ENCODE measurements around the gene PGS1.

Gene PGS1

GRCh38 chr17:78428836-78429617, 50.6 kb downstream of the PGS1 start:
- DNase-seq = no peak

- DNase-seq = no peak
Measured at GRCh38 chr17:78429618-78429995, 51.2 kb downstream of the PGS1 start.

DNA sequence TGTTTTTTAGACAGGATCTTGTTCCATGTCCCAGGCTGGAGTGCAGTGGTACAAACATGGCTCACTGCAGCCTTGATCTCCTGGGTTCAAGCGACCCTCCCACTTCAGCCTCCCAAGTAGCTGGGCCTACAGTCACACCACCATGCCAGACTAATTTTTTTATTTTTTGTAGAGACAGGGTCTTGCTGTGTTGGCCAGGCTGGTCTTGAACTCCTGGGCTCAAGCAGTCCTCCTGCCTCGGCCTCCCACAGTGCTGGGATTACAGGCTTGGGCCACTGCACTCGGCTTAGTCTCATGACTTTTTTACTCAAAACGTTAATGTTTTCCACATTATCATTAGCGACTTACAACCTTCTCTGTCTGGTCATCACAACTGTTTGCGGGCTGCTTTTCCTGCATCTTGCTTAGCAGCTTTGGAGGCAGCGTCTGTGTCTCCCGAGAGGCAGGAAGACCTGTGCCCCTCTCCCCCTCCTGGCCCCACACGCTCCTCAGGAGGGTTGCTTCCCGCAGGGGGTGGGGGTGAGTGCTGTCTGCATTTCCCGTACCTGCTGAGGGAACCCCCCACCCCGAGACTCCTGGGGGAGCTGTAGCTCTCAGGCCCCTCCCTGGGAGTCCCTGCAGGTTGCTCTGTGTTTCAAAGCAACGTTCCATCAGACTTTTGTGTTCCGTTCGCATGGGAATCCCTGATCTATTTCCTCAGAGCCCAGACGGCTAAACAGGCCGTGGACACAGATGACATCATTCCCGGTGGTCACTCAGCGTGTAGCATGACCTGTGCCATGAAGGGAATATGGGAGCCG, 52.6 kb downstream of the PGS1 start:
- DNase-seq = no peak

DNA sequence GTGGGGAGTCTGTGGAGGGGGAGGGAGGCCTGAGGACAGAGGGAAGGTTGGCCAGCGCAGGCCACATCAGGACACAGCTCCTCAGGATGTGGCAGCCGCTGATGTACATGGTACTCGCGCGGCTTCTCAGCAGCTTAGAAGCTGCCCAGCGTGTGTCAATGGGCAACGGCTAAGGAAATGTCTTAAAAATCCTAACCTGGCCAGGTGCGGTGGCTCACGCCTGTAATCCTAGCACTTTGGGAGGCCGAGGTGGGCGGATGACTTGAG, 53.2 kb downstream of the PGS1 start:
- no peak for DNase-seq

- DNase-seq = no peak
Measured at GRCh38 chr17:78432226-78433012, 54.0 kb downstream of the PGS1 start.

- no peak for DNase-seq
Measured at GRCh38 chr17:78433013-78433727, 54.7 kb downstream of the PGS1 start.

GRCh38 chr17:78433780-78434335, 55.4 kb downstream of the PGS1 start:
- DNase-seq = no peak

GRCh38 chr17:78434455-78435329, 56.2 kb downstream of the PGS1 start:
- DNase-seq = no peak

GRCh38 chr17:78435330-78436005, 57.0 kb downstream of the PGS1 start:
- DNase-seq = no peak

- DNase-seq = no peak
Measured at GRCh38 chr17:78437508-78438169, 59.2 kb downstream of the PGS1 start.

GRCh38 chr17:78438271-78438691, 59.8 kb downstream of the PGS1 start:
- DNase-seq = no peak

DNA sequence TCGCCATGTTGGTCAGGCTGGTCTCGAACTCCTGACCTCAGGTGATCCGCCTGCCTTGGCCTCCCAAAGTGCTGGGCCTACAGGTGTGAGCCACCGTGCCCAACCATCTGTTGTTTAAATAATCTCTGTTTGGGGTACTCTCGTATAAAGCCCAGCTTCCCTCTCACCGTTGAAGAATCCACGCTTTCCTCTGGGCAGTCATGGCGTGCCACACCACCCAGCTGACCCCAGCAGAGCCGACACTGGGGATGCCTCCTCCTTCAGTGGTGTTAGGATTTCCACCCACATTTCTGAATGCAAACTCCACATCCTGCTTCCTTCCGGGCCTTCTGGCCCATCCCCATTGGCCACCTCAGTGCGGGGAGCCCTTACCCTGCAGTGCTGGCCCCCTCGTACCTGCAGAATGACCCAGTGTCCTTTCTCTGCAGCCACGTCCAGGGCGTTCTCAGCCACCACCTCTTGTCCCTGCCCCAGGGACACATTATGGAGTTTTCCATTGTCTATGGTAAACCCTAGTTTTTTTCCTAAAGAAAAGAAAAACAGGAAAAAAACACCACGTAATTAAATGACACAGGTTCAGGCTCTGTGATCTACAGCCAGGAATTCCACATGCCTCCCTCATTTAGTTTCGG, 60.4 kb downstream of the PGS1 start:
- no peak for DNase-seq

- DNase-seq = no peak
Measured at GRCh38 chr17:78441271-78441971, 63.0 kb downstream of the PGS1 start.

DNA sequence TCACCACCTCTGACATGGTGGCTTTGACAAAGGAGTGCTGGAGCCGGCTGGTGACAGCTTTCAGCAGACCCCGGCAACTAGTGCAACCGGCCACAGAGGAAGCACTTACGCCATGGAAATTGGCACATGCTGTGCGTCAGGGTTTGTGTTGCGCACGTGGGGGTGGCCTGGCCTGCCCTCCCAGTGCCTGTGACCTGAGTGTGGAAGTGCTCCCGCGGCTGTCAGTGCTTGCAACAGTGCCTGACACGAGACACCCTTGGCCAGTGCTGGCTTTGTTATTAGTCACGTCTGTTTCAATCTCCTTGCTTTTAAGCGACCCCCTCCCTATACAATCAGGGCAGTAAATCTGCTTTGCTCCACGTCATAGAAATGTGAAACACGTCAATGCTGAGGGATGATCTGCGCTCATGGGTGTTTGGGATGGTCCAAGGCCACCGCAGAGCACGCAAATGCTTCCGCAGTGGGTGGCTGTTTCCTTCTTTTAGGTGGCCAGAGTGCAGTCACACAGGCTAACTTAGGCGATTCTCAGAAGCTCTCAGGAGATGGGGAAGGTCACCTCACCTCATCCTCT, 64.3 kb downstream of the PGS1 start:
- DNase-seq = no peak

DNA sequence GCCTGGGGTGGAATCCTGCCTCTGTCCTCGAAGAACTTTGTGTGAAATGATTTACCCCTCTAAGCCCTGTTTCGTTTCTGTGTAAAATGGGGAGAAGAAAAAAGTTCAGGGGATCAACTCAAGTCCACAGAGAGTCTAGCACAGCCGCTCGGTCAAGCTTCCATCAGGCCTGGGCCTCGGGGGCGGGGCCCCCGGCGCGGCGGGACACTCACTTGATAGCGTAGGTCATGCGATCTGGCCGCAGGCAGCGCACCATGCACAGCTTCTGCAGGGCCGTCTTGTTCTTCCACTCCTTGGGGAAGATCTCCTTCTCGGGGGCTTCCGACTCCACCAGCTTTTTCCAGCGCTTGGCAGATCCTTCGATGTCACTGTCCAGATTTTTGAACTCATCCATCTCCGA, 65.9 kb downstream of the PGS1 start:
- DNase-seq = no peak

- no peak for DNase-seq
Measured at GRCh38 chr17:78446833-78447232, 68.4 kb downstream of the PGS1 start.

DNA sequence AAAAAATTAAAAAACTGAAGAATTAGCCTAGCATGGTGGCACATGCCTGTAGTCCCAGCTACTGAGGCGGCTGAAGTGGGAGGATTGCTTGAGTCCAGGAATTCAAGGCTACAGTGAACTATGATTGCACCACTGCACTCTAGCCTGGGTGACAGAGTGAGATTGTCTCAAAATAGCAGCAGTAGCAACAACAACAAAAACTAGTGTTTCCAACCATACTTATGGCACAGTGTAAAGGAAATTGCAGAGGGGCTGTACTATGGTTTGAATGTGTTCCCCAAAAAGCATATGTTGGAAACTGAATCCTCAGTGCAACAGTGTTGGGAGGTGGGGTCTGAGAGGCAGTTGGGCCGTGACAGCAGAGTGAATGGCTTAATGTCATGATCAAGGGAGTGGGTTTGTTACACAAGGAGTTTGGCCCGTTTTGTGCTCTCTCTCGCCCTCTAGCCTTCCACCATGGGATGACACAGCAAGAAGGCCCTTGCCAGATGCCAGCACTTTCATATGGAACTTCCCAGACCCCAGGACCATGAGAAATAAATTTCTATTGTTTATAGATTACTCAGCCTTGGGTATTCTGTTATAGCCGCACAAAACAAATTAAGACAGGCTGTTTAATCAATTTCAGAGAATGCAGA, 70.0 kb downstream of the PGS1 start:
- no peak for DNase-seq

DNA sequence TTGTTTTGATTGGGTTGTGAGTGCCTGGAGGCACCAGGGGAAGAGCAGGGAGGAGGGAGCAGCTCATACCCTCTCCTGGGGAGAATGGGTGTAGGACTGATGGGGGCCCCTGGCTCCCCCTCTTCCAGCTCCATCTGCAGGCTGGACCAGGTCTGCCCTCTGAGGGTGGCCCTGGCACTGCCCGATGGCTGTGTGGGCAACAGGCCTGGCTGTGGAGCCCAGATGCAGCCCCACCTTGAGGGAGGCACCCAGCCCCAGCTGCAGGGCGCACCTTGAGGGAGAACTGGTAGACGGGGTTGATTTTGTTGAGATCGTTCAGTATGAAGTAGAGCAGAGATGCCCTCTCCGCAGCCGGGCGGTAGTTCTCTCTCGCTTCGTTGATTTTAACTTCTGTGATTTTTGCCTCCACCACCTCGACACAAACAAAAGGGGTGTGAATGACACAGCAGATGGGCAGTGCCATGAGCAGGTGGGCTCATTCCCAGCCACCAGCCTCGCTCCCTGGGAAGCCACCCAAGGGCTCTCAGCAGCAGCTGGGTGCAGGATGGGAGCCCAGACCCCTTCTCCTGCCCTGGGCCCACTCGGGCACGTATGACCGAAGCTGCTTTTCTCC, 71.6 kb downstream of the PGS1 start:
- no peak for DNase-seq
